ENCODE results near the gene TCERG1L. TPM values are rescaled to one million over a fixed set of nuclear protein-coding genes. Genes with fewer than 3 reads are reported as not detected.

Gene TCERG1L
- total RNA-seq, 2 donors from 2014 or later, result not detected

DNA sequence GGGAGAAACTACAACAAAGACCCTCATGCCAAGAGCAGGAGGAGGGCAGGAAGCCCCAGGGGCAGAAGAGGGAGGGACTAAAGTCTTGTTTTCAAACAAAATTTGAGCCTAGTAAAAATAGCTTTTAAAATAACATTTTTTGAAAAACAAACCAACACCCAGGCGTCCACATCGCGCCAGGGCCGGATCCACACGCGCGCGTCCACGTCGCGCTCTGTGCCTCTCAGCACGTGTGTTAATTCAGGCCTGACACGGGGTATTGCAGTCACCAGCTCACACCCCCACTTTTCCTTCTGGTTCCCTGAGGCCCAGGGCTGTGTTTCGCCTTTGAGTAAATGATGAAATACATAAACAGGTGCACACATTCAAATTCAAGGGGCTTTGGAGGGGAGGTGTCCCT lies 196.2 kb downstream of the TCERG1L start:
- no peaks in the 10 kb centered on the region for H3K9me3 ChIP-seq
- DNase-seq (ENCODE audit: low spot score) (no peak), ATAC-seq (ENCODE audit: insufficient number of reproducible peaks, low FRiP score, low read depth) (no peak)
- H3K4me3 ChIP-seq, result no peak overlapping the region
- TF ChIP-seq, protein P1, sequence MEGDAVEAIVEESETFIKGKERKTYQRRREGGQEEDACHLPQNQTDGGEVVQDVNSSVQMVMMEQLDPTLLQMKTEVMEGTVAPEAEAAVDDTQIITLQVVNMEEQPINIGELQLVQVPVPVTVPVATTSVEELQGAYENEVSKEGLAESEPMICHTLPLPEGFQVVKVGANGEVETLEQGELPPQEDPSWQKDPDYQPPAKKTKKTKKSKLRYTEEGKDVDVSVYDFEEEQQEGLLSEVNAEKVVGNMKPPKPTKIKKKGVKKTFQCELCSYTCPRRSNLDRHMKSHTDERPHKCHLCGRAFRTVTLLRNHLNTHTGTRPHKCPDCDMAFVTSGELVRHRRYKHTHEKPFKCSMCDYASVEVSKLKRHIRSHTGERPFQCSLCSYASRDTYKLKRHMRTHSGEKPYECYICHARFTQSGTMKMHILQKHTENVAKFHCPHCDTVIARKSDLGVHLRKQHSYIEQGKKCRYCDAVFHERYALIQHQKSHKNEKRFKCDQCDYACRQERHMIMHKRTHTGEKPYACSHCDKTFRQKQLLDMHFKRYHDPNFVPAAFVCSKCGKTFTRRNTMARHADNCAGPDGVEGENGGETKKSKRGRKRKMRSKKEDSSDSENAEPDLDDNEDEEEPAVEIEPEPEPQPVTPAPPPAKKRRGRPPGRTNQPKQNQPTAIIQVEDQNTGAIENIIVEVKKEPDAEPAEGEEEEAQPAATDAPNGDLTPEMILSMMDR (IDR thresholded peaks at IDR 0.05), result no peak
- no peak overlapping the region for H3K27ac ChIP-seq
- no peaks in the 10 kb centered on the region for H3K27me3 ChIP-seq (replicated peaks; ENCODE audit: insufficient read depth)
- H3K4me1 ChIP-seq (ENCODE audit: control insufficient read depth in 1 of 2, low read depth in 2 of 2), result no peaks in the 10 kb centered on the region
- no peaks in the 10 kb centered on the region for H3K36me3 ChIP-seq

DNA sequence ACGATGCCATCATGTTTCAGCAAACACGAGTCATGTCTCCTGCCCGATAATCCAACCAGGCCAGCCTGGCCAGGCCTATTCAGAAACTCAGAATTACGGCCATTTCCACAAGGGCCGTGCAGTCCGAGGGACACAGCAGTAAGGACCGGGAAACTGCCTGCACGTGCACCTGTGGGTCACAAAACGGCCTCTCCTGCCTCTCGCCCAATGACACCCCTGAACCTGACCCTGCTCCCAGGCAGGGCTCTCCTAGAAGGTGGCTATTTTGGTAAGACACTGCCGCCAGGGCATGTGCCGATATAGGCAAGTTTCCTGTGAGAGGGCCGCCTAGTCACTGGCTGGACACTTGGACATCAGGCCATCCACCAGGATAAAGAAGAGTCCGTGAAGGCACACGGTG lies 196.7 kb downstream of the TCERG1L start:
- DNase-seq (ENCODE audit: low spot score) (no peak), ATAC-seq (ENCODE audit: insufficient number of reproducible peaks, low FRiP score, low read depth) (no peak)
- H3K4me1 ChIP-seq (ENCODE audit: control insufficient read depth in 1 of 2, low read depth in 2 of 2), result no peaks in the 10 kb centered on the region
- no peaks in the 10 kb centered on the region for H3K9me3 ChIP-seq
- H3K36me3 ChIP-seq, result no peaks in the 10 kb centered on the region
- H3K27ac ChIP-seq, result no peak overlapping the region
- no peaks in the 10 kb centered on the region for H3K27me3 ChIP-seq (replicated peaks; ENCODE audit: insufficient read depth)
- no peak overlapping the region for H3K4me3 ChIP-seq
- TF ChIP-seq, protein P1 (IDR thresholded peaks at IDR 0.05), result no peak

DNA sequence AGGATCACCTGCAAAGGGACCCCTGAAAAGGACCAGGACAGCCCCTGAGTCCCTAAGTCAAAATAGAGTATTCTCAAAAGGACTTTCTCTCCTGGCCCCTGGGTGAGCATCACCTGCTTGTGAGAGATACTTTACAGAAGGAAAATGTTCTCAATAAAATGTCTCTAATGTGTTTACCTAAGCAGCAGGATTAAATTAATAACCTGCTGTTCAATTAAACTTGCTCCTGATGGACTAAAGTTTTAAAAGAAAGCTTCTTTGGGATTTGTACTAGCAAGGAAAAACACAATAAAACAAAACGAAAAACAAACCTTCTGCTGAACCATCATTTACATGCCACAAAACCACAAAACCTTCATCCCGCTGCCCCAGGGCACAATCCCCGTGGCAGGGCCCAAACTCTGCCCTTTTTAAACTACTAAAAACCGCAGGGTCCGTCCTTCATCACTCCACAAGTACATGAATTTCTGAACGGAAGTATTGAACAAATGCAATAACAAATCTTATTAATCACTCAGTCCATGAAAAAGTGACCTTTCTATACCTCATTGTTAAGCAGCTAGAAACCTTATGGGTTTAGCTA lies 197.7 kb downstream of the TCERG1L start:
- no peak overlapping the region for H3K27ac ChIP-seq
- no peaks in the 10 kb centered on the region for H3K9me3 ChIP-seq
- no peak for ATAC-seq (ENCODE audit: insufficient number of reproducible peaks, low FRiP score, low read depth)
- H3K27me3 ChIP-seq (replicated peaks; ENCODE audit: insufficient read depth), result no peaks in the 10 kb centered on the region
- TF ChIP-seq, protein P1 (IDR thresholded peaks at IDR 0.05), result no peak
- no peak for DNase-seq (ENCODE audit: low spot score)
- no peaks in the 10 kb centered on the region for H3K36me3 ChIP-seq
- H3K4me3 ChIP-seq, result no peak overlapping the region
- H3K4me1 ChIP-seq (ENCODE audit: control insufficient read depth in 1 of 2, low read depth in 2 of 2), result no peaks in the 10 kb centered on the region

DNA sequence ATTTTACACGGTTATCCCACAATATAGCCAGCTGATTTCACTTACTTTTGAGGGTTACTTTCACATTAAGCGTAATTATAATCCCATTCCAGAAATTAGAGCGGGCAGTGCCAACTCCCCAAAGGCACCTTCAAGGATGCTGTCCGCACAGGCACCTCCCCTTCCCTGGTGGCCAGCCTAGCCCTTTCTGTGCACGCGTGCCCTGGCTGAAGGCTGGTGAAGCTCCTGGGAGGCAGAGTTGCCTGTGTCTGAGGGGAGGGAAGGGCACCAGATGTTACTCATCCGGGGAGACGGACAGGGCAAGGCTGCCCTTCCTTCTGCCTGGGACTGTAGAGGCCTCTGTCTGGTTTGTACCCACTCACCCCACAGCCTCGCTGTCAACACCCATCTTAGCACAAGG lies 198.4 kb downstream of the TCERG1L start:
- no peak for DNase-seq (ENCODE audit: low spot score)
- TF ChIP-seq, protein P1 (IDR thresholded peaks at IDR 0.05), result no peak
- H3K9me3 ChIP-seq, result no peaks in the 10 kb centered on the region
- H3K4me1 ChIP-seq (ENCODE audit: control insufficient read depth in 1 of 2, low read depth in 2 of 2), result no peaks in the 10 kb centered on the region
- ATAC-seq (ENCODE audit: insufficient number of reproducible peaks, low FRiP score, low read depth), result no peak
- no peaks in the 10 kb centered on the region for H3K36me3 ChIP-seq
- no peak overlapping the region for H3K27ac ChIP-seq
- no peak overlapping the region for H3K4me3 ChIP-seq
- no peaks in the 10 kb centered on the region for H3K27me3 ChIP-seq (replicated peaks; ENCODE audit: insufficient read depth)

GRCh38 chr10:131112691-131113090 lies 198.8 kb downstream of the TCERG1L start:
- H3K27me3 ChIP-seq (replicated peaks; ENCODE audit: insufficient read depth), result no peaks in the 10 kb centered on the region
- DNase-seq (ENCODE audit: low spot score) (no peak), ATAC-seq (ENCODE audit: insufficient number of reproducible peaks, low FRiP score, low read depth) (no peak)
- H3K36me3 ChIP-seq, result no peaks in the 10 kb centered on the region
- no peaks in the 10 kb centered on the region for H3K4me1 ChIP-seq (ENCODE audit: control insufficient read depth in 1 of 2, low read depth in 2 of 2)
- TF ChIP-seq, protein P1 (IDR thresholded peaks at IDR 0.05), result no peak
- H3K9me3 ChIP-seq, result no peaks in the 10 kb centered on the region
- no peak overlapping the region for H3K4me3 ChIP-seq
- H3K27ac ChIP-seq, result no peak overlapping the region

Measured in thoracic aorta (tissue), 2 donors.